ENCODE data around the gene ZNF610.
"Not testable (repeated sequence)": the region's sequence is repeated elsewhere in the genome, so short reads cannot be mapped to it uniquely, and the experiment has no call there.

ZNF610 gene

DNA sequence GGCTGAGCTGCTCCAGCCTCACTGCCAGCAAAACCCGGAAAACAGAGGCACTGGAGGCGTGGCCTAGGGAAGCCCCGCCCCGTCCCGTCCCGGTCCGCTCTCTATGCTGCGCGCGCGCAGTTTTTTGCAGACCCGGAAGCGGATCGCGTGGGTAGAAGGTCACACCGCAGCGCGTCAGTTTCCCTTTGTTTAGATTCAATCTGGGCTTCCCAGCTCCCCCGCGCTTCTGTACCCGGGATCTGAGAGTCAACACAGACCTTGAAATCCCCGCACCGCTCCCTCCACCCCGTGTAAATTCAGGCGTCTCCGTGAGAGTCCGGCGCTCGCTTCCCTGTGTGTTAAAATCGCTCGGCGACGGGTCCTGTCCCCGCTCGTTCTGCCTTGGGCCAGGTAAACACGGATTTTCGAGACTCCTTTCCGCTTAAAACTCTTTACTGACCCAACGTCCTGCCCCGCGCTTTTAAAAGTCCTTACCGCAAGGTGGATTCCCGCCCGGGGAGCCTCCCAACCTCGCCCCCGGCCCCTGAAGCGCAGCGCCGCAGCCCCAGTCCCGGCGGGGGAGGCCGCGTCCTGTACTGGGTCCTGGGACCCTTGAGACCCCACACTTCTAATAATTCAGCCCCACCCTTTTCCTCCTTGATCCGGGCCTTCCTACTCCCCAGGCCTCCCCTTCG is at the start of gene ZNF610:
TSS of gene ZNF610 (plus strand) at position 127 of the 674 bp plus-strand sequence. CDS start 12,930 bp downstream, outside the sequence.
- peak; percentile 68 for DNase-seq (ENCODE audit: low read depth)

DNA sequence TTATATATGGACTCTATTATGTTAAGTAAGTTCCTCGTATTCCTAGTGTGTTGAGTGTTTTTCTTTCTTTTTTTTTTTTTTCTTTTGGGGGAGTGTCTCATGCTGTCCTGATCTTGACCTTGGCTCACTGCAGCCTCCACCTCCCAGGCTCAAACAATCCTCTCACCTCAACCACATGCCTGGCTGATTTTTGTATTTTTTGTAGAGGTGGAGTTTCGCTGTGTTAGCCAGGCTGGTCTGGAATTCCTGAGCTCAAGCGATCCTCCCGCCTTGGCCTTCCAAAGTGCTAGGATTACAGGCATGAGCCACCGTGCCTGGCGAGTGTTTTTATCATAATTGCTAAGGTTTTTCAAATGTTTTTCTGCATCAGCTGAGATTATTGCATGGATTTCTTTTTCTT is 49.8 kb upstream of the ZNF610 start:
- no peak for DNase-seq (ENCODE audit: low read depth)

DNA sequence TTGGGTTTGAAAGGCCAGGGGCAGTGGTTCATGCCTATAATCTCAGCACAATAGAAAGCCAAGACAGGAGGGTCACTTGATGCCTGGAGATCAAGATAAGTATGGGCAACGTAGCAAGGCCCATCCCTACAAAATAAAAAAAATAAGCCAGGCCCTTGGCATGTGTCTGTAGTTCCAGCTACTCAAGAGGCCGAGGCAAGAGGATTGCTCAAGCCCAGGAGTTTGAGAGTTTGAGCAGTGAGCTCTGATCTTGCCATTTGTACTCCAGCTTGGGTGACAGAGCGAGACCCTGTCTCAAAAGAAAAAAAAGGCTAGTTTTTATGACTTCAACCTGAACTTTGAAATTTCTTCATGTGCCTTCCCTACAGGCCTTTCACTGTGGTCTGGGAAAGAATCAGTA is 44.3 kb upstream of the ZNF610 start:
- no peak for DNase-seq (ENCODE audit: low read depth)

DNA sequence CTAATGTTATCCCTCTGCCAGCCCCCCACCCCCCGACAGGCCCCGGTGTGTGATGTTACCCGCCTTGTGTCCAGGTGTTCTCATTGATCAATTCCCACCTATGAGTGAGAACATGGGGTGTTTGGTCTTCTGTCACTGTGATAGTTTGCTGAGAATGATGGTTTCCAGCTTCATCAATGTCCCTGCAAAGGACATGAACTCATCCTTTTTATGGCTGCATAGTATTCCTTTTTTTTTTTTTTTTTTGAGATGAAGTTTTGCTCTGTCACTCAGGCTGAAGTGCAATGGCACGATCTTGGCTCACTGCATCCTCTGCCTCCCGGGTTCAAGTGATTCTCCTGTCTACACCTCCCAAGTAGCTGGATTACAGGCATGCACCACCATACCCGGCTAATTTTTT is 43.1 kb upstream of the ZNF610 start:
- DNase-seq (ENCODE audit: low read depth): not testable (repeated sequence)

DNA sequence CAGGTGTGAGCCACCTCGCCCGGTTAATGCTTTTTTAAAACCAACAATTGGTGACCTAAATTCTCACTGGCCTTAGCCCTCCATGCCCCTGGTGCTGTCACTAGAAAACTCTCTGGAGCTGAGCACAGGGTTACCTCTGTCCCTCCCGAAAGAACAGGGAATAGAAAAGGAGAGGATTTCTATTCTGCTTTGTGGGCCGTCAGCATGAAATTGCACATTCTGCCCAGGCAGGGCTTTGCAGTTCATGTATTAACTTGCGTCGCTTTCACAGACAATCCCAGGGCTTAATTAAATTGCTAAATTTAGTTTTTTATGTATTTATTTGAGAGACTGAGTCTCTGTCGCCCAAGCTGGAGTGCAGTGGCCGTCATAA is 39.7 kb upstream of the ZNF610 start:
- DNase-seq (ENCODE audit: low read depth): no peak

DNA sequence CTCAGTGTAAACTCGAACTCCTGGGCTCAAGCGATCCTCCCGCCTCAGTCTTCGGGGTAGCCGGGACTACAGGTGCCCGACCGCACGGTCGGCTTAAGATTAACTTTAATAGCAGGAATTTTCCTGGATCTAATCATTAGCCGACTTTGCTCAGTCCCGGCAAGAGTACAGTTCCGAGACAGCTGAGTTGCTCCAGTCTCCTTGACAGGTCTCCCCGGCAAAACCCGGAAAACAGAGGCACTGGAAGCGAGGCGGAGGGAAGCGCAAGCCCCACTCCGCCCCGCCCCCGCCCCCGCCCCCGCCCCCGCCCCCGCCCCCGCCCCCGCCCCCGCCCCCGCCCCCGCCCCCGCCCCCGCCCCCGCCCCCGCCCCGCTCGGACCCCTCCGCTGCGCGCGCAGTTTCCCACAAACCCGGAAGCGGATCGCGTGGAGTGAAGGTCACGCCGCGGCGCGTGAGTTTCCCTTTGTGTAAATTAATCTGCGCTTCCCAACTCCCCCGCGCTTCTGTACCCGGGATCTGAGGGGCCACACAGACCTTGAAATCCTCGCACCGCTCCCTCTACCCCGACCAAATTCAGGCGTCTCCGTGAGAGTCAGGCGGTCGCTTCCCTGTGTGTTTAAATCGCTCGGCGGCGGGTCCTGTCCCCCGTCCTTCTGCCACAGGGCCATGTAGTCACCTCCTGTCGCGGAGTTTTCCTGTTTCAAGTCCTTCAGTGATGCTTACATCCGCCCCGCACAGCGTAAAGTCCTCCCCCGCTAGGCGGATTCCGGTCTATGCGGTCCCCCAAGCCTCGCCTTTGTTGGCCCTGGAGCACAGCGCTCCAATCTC is 39.1 kb upstream of the ZNF610 start, which contains the start of gene ZNF480:
TSS of gene ZNF480 (plus strand) at position 397 of the 828 bp plus-strand sequence. CDS start 3,244 bp downstream, outside the sequence.
- DNase-seq (ENCODE audit: low read depth): peak; percentile 77

DNA sequence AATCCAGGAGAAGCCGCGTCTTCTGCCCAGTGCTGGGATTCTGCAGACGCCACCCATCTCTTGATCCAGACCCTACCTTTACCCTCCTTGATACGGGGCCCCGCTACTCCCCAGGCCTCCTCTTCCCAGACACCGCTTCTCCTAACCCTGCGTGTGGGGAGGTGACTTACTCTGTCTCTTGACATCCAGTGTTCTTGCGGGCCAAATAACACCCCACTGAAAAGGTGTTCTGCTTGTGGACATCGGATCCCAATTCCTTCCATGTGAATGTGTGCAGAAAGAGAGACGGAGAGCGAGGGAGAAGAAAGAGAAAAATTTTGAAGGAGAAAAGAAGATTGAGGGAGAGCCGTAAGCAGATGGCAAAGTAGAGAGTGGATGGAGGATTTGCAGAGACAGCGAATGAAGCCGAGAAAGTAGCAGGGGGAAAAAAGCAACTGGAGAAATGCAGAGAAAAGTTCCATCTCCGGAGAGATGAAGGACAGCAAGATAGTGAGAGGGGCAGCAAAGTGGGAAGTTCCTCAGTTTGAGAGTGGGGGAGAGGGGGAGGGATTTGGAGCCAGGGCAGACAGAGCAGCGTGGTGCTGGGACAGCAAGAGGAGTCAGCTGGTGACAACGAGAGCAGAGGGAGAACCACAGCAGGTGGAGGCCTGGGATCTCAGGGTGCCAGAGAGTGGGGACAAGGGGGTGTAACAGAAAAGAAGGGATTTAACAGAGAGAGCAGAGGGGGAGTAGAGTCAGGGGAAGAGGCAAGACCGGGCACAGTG is 38.3 kb upstream of the ZNF610 start:
- no peak for DNase-seq (ENCODE audit: low read depth)

DNA sequence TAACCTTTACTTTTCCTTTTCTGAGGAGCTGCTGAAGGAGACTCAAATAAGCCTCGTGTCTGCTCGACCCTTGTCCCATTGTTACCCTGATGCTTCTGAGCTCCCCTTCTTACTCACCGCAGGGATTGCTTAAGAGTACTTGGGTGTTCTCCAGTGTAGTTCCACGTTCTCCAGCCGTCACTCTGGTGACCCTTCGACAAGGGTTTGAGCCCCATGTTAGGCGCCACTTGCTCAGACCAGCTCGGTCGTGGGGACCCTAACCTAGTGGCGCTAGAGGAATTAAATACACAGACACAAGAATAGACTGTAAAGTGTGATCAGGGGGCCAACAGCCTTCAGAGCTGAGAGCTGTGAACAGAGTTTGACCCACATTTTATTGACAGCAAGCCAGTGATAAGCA is 28.8 kb upstream of the ZNF610 start:
- no peak for DNase-seq (ENCODE audit: low read depth)

DNA sequence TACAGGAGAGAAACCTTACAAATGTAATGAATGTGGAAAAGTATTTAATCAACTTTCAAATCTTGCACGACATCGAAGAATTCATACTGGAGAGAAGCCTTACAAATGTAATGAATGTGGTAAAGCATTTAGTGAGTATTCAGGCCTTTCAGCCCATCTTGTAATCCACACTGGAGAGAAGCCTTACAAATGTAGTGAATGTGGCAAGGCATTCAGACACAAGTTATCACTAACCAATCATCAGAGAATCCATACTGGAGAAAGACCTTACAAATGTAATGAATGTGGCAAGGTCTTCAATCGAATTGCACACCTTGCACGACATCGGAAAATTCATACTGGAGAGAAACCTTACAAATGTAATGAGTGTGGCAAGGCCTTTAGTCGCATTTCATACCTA is 13.6 kb upstream of the ZNF610 start:
- DNase-seq (ENCODE audit: low read depth): no peak

DNA sequence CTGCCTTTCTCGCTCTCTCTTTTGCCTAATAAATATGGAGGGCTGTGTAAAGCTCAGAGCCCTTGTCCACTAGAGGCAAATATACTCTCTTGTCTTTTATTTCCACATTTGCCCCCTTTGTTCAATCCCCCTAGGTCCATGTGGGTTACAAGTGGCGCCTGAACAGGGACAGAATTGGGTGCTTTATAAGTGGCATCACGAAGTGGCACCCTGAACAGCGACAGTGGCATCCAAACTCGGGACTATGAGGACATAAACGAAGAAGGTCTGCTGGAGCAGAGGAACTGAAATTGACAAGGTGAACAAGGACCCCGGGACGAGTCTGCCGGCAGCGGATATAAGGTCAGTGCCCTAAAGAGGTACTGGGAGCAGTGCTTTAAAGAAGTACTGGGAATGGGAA is 4.3 kb upstream of the ZNF610 start:
- DNase-seq (ENCODE audit: low read depth): no peak

DNA sequence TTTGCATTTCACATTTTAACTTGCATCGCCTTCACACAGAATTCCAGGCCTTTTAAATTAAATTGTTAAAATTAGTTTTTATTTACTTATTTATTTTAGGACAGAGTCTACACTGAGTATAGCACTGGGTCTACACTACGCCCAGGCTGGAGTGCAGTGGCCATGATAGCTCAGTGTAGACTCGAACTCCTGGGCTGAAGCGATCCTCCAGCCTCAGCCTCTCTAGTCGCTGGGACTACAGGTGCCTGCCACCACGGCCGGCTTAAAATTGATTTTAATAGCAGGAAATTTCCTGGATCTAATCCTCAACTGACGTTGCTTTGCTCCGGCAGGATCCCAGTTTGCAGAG is 301 bp upstream of the ZNF610 start:
- DNase-seq (ENCODE audit: low read depth): no peak

DNA sequence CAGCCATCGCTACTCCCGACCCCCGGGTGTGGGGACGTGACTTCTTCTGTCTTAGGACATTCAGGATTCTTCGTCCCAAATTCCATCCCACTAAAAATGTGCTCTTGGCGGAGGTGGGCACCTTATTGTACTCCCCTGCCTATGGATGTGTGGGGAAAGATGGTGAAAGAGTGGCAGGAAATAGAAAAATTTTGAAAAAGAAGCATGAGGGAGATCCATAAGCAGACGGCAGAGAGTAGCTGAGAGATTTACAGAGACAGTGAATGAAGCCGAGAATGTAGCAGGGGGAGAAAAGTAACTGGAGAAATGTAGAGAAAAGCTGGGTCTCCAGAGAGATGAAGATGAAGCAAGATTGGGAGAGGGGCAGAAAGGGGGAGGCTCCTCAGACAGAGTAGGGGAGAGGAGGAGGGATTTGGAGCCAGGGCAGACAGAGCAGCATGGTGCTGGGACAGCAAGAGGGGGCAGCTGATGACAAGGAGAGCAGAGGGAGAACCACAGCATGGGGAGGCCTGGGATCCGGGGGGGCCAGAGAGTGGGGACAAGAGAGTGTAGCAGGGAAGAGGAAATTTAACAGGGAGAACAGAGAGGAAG is 843 bp downstream of the ZNF610 start:
- DNase-seq (ENCODE audit: low read depth): no peak

DNA sequence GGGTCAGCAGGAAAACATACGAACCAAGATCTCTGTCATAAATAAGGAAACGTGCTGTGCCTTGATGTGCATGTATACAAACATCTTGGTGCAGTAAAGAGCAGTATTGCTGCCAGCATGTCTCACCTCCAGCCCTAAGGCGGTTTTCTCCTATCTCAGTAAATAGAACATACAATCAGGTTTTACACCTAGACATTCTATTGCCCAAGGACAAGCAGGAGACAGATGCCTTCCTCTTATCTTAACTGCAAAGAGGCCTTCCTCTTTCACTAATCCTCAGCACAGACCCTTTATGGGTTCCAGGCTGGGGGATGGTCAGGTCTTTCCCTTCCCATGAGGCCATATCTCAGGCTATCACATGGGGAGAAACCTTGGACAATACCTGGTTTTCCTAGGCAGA is 3.0 kb downstream of the ZNF610 start:
- DNase-seq (ENCODE audit: low read depth): not testable (repeated sequence)

DNA sequence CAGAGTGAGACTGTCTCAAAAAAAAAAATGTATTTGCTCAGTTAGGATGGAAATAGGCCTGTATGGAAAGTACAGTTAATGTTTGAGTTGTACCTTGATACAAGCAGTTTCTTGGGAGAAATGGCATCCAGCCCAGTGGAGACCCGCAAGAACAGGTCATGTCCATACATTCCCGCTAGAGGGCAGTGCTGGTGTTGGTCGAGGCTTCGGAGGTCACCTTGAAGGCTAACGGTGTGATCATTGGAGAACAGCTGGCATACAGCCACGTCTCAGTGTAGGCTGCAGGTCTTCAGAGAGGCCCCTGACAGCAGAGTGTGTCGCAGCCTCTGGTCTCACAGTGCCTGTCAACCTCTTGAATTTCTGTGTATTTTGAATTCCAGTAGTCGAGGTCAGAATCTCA is 7.5 kb downstream of the ZNF610 start:
- no peak for DNase-seq (ENCODE audit: low read depth)

DNA sequence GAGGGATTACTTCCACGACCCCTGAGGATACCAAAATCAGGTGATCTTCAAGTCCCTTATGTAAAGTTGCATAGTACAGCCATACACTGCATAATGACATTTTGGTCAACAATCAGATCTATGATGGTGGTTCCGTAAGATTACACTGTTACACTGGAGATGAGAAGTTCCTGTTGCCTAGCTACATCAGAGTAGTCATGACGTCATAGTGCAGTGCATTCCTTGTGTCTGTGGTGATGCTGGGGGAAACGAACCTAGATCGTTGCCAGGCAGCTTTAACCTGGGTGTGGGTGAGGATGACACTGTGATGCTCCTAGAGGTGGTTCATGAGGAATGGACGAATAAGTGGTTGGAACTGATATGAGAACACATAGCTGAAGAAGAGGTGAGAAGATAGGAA is 9.1 kb downstream of the ZNF610 start:
- no peak for DNase-seq (ENCODE audit: low read depth)

DNA sequence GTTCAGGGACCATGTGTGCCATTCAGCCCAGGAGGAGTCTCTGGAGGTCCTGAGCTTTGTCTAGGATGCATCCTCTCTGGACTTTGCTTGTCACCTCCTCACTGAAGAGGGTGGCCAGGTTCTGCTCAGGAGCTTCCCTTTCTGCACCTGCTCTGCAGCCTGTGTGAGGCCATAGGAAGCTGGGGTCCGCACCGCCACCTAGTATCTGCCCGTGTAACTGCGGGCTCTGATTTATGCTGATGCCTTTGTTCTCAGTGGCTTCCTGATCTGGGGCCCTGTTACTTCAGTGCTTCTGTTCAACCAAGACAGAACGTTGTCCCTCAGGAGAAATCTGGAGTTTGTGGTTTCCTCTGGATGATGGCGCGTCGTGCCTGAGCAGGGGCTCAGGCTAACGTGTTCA is 15.5 kb downstream of the ZNF610 start:
- no peak for DNase-seq (ENCODE audit: low read depth)

DNA sequence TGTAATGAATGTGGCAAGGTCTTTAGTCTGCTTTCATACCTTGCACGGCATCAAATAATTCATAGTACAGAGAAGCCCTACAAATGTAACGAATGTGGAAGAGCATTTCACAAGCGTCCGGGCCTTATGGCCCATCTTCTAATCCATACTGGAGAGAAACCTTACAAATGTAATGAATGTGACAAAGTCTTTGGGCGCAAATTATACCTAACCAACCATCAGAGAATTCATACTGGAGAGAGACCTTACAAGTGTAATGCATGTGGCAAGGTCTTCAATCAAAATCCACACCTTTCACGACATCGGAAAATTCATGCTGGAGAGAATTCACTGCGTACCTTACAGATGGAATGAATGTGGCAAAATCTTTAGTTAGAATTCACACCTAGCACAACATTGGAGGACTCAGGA is 30.4 kb downstream of the ZNF610 start:
- DNase-seq (ENCODE audit: low read depth): no peak

DNA sequence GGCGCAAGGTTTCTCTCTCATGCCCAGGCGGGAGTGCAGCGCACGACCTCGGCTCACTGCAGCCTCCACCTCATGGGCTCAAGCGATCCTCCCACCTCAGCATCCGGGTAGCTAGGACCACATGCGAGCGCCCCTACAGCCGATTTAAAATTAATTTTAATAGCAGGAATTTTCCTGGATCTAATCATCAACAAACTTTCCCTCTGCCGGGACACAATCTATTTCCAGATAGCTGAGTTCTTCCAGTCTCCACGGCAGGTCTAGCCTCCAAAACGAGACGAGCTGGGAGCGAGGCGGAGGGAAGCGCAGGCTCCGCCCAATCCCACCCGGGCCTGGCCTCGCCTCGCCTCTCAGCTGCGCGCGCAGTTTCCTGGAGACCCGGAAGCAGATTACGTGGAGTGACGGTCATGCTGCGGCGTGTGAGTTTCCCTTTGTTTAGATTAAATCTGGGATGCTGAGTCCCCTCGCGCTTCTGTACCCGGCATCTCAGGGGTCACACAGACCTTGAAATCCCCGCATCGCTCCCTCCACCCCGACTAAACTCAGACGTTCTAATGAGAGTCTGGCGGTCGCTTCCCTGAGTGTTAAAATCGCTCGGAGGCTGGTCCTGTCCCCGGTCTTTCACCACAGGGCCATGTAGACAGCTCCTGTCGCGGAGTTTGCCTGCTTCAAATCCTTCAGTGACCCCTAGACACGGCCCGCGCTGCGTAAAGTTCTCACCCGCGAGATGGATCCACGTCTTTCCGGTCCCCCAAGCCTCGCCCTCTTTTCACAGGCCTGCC is 33.7 kb downstream of the ZNF610 start, which contains the start of gene ZNF880:
TSS of gene ZNF880 (plus strand) at position 365 of the 782 bp plus-strand sequence. CDS start at position 408, 43 bp downstream.
- DNase-seq (ENCODE audit: low read depth): peak; percentile 83

DNA sequence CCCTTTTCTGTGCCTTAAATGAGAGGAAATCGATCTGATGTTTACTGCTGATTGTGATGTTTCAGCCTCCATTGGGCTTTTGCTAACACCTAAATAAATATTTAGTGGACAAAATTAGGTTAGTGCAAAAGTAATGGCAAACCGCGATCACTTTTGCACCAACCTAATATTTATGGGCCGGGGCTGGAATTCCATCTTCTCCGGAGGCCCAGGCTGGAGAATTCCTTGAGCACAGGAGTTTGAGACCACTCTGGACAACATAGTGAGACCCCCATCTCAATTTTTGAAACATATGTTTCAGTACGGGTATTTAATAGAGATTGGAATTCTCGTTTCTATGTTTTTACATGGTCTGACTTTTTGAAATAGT is 34.3 kb downstream of the ZNF610 start:
- no peak for DNase-seq (ENCODE audit: low read depth)

DNA sequence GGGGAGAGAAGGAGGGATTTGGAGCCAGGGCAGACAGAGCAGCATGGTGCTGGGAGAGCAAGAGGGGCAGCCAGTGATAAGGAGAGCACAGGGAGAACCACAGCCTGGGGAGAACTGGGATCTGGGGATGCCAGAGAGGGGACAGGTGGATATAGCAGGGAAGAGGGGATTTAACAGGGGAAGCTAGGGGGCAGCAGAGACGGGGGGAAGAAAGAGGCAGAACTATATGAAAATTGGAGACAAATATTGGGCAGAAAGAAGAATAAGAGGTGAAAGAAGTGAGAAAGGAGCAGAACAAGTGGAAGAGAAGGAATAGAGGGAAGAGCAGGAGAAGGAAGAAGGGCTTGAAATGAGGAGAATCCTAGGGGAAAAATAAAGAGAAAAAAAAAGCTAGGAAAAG is 55.1 kb downstream of the ZNF610 start:
- no peak for DNase-seq (ENCODE audit: low read depth)

DNA sequence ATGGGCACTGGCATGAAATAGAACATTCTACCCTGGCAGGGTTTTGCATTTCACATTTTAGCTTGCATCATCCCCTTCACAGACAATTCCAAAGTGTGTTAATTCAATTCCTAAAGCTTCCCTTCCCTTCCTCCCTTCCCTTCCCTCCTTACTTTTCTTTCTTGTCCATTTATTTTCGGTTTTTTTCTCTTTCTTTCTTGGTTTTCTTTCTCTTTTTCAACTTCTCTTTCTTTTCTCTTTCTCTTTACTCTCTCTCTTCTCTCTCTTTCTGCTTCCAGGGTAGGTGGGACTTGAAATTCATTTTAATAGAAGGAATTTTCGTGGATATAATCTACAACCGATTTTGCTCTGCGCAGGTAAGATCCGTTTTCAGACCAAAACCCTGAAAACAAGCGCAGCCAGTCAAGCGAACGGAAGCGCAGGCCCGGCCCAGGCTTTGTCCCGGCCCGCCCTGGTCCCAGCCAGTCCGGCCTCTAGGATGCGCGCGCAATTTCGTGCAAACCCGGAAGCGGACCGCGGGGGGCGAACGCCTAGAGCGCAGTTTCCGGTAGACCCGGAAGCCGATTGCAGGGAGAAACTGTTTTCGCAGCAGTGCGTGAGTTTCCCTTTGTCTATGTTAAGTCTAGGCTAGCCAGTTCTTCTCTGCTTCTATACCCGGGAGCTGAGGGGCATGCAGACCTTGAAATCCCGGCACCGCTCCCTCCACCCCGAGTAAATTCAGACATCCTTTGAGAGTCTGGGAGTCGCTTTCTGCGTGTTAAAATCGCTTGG is 61.5 kb downstream of the ZNF610 start, which contains the start of gene ZNF528:
TSS of gene ZNF528 (plus strand) at position 540 of the 771 bp plus-strand sequence. CDS start 4,165 bp downstream, outside the sequence.
- DNase-seq (ENCODE audit: low read depth): peak; percentile 92

Measured in stimulated activated CD8-positive, alpha-beta memory T cell treated with anti-CD3 and anti-CD28 coated beads, Interleukin-15, amount 100 ng/mL, for 1 hour (primary cell).